Measurements from ENCODE around the gene HPCA. TPM values are rescaled to one million over a fixed set of nuclear protein-coding genes. Genes with fewer than 3 reads are reported as not detected.

Gene HPCA
- total and polyA plus RNA-seq, 2 of the 8 experiments (the other 6 are each of a cell fraction or from before 2014, with no cell fraction given), result 0.70 to 1.4 TPM

GRCh38 chr1:32900371-32900955, 14.2 kb downstream of the HPCA start:
- no peak overlapping the region for H2AFZ ChIP-seq (ENCODE audit: low read length)
- peak overlapping the region; percentile 75; the same call in 1 of the 2 replicates for H2AK5ac ChIP-seq (ENCODE audit: low read depth, low read length)
- H2BK5ac ChIP-seq (ENCODE audit: low read depth, low read length), result no peak overlapping the region
- peak overlapping the region; percentile 68; the same call in 1 of the 2 replicates for H2BK12ac ChIP-seq (ENCODE audit: low read depth, low read length)
- WGBS, 2 experiments (ENCODE audit: extremely low coverage in 1 of 2, insufficient coverage in 1 of 2, insufficient read length in 1 of 2, insufficient replicate concordance in 2 of 2, low coverage in 1 of 2, low lambda C conversion rate in 2 of 2, missing lambda C conversion rate in 1 of 2), result 27% methylated on average over 22 of the region's 22 CpGs; no CpG with 5 or more reads in 1 of the 2 experiments
- H3K79me1 ChIP-seq (ENCODE audit: low read depth, low read length), result no peaks in the 10 kb centered on the region
- peaks cover 2 to 4% of the 10 kb centered on the region in 2 experiments for H4K20me1 ChIP-seq (replicated peaks in 1 of 2; ENCODE audit: control insufficient read depth in 1 of 2, insufficient read depth in 2 of 2, low read length in 2 of 2)
- H3K79me2 ChIP-seq (ENCODE audit: control insufficient read depth in 1 of 2, insufficient read depth in 2 of 2, low read length in 2 of 2), result no peaks in the 10 kb centered on the region
- POLR2A ChIA-PET (ENCODE audit: partially characterized antibody), result interaction anchor here (0.7 to 1.1 kb wide), 2 partner anchors 181 to 500 kb away, joined by 3 read pairs; partner anchors contain the start of gene AZIN2
- peak overlapping the region; percentile 72; the same call in 1 of the 2 replicates for H2BK15ac ChIP-seq (ENCODE audit: low read length)
- no peak overlapping the region for H2BK120ac ChIP-seq (replicated peaks; ENCODE audit: low read depth, low read length)
- no peak overlapping the region for H3K27ac ChIP-seq (ENCODE audit: low read depth, low read length)
- H4K5ac ChIP-seq (ENCODE audit: insufficient read length, low read depth, low read length), result no peak overlapping the region
- no peak for FAIRE-seq
- H3K4me2 ChIP-seq (ENCODE audit: insufficient read depth in 1 of 2, low read depth in 2 of 2, low read length in 2 of 2), result peak overlapping the region; percentile 73 to 83
- H3K36me3 ChIP-seq (ENCODE audit: control insufficient read depth in 2 of 4, insufficient read depth in 4 of 4, low read length in 3 of 4), result no peaks in the 10 kb centered on the region
- H3K27me3 ChIP-seq (replicated peaks in 1 of 4; ENCODE audit: control insufficient read depth in 3 of 4, extremely low read depth in 1 of 4, insufficient read depth in 3 of 4, low read length in 3 of 4), result peaks cover 14 to 40% (median 34%) of the 10 kb centered on the region in 4 experiments
- no peak overlapping the region for H3K14ac ChIP-seq (ENCODE audit: insufficient read length)
- CTCF ChIA-PET (ENCODE audit: partially characterized antibody), result interaction anchor here (0.9 to 16.6 kb wide), 7 partner anchors 9 to 188 kb away, joined by 3 to 382 read pairs (median 6); partner anchors contain the start of genes FNDC5 and HPCA
- H4K91ac ChIP-seq (replicated peaks; ENCODE audit: insufficient read length, low read length), result no peak overlapping the region
- H3K9ac ChIP-seq (replicated peaks in 1 of 4; ENCODE audit: extremely low read depth in 1 of 4, low read depth in 3 of 4, low read length in 3 of 4), result no peak overlapping the region
- H3K18ac ChIP-seq (ENCODE audit: extremely low read depth, low read length), result peak overlapping the region; percentile 48; the same call in 1 of the 2 replicates
- H3K56ac ChIP-seq (replicated peaks; ENCODE audit: insufficient read length, low read depth, low read length), result no peak overlapping the region
- 0 out of 2 replicates have a peak overlapping the region, but pooled peaks have one; percentile 22 for H4K8ac ChIP-seq (ENCODE audit: extremely low read depth, insufficient read depth, low read length)
- peaks cover 11% of the 10 kb centered on the region; the same call in 1 of the 2 replicates for H3K23me2 ChIP-seq (ENCODE audit: low read depth, low read length)
- no peak overlapping the region for H2BK20ac ChIP-seq (ENCODE audit: low read length)
- H3K4me3 ChIP-seq (ENCODE audit: extremely low read depth in 1 of 4, insufficient read depth in 2 of 4, low read depth in 3 of 4, low read length in 4 of 4), result peak overlapping the region; percentile 36 to 67 (median 42)
- no peak for TF ChIP-seq SP2 (IDR thresholded peaks at IDR 0.05; ENCODE audit: low read length)
- TF ChIP-seq ASH2L (IDR thresholded peaks at IDR 0.05; ENCODE audit: low read length), result peak; percentile 8
- H3K23ac ChIP-seq (ENCODE audit: insufficient read length), result no peak overlapping the region
- H3K9me3 ChIP-seq (ENCODE audit: insufficient read depth in 2 of 2, low read depth in 1 of 2, low read length in 1 of 2), result no peaks in the 10 kb centered on the region
- H3K4ac ChIP-seq (replicated peaks; ENCODE audit: insufficient read length, low read depth, low read length), result no peak overlapping the region
- H3K4me1 ChIP-seq (replicated peaks in 1 of 4; ENCODE audit: control insufficient read depth in 3 of 4, insufficient read depth in 4 of 4, low read length in 3 of 4), result peaks cover 0 to 11% (median 8%) of the 10 kb centered on the region in 4 experiments; a peak in 6 of 7 replicates
- DNase-seq (ENCODE audit: low read depth in 1 of 2, low spot score in 2 of 2), result peak in 1 of 2 experiments; percentile 50
